ENCODE results near the gene CMKLR1.

CMKLR1 gene

DNA sequence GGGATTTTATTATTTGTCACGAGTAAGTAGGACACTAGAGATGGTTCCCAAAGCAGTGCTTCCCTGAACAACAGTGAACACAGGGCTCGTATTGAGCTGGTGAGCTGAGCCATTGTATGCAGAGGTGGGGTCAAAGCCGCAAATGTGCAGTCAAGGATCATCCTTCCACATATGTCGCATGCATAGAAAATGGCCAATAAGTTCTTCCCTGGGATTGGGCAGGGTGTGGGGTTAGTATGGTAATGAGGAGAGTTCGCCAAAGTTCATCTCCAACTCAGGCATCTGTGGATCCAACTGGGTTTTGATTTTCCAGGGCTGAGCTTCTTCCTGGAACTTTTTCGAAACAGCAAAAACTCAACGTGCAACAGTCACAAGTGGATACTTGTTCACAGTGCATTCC lies 86.6 kb downstream of the CMKLR1 start:
- no peak overlapping the region for H3K4me3 ChIP-seq (ENCODE audit: low read depth, low read length)
- TF ChIP-seq CTCF (IDR thresholded peaks at IDR 0.05; ENCODE audit: low read depth, low read length): no peak

DNA sequence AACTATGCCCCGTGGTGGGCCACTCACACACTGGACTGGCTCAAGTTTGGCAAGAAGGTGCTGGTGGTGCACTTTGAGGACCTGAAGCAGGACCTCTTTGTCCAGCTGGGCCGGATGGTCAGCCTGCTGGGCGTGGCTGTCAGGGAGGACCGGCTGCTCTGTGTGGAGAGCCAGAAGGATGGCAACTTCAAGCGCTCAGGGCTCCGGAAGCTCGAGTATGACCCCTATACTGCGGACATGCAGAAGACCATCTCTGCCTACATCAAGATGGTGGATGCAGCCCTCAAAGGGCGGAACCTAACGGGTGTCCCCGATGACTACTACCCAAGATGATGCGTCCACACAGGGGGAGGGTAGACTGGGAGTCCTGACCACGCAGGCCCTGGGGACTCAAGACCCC lies 91.1 kb downstream of the CMKLR1 start:
- no peak overlapping the region for H3K4me3 ChIP-seq (ENCODE audit: low read depth, low read length)
- TF ChIP-seq CTCF (IDR thresholded peaks at IDR 0.05; ENCODE audit: low read depth, low read length): no peak

DNA sequence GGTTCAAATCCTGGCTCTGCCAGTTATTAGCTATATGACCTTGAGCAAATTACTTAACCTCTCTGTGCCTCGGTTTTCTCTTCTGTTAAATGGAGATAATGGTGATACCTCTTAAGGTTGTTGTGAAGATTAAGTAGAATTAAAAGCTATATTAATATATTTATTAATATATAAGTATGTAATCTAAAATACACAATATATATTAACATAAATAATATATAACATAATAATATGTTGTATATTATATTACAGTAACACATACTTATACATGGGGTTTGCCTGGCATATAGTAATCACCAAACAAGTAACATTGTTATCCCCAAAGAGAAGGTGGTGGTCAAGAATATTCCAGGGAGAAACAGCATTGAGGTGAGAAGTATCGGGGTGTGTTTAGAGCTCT lies 92.0 kb downstream of the CMKLR1 start:
- TF ChIP-seq CTCF (IDR thresholded peaks at IDR 0.05; ENCODE audit: low read depth, low read length): no peak
- no peak overlapping the region for H3K4me3 ChIP-seq (ENCODE audit: low read depth, low read length)

- no peak for TF ChIP-seq CTCF (IDR thresholded peaks at IDR 0.05; ENCODE audit: low read depth, low read length)
These were observed 97.0 kb downstream of the CMKLR1 start for GRCh38 chr12:108241986-108242703.

DNA sequence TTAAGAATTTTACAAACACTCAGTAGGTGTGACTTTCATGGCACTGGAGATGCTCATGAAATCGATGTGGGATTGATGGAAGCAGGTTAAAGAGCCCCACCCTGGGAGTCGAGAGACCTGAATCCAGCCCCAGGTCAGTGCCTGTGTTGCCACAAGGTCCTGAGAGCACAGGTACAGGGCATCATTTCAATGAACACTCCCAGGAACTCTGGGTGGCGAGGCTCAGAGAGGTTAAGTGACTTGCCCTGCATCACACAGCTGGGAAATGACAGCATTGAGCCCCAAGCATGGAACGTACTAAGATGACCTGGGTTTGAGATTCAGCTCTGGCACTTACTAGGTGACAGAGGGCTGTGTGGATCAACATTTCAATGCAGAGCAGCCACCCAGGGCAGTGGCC lies 98.2 kb downstream of the CMKLR1 start:
- no peak overlapping the region for H3K4me3 ChIP-seq (ENCODE audit: low read depth, low read length)
- no peak for TF ChIP-seq CTCF (IDR thresholded peaks at IDR 0.05; ENCODE audit: low read depth, low read length)

More at GRCh38 chr12:108241986-108242703, 97.0 kb downstream of the CMKLR1 start:
- no peak overlapping the region for H3K4me3 ChIP-seq (ENCODE audit: low read depth, low read length)

DNA sequence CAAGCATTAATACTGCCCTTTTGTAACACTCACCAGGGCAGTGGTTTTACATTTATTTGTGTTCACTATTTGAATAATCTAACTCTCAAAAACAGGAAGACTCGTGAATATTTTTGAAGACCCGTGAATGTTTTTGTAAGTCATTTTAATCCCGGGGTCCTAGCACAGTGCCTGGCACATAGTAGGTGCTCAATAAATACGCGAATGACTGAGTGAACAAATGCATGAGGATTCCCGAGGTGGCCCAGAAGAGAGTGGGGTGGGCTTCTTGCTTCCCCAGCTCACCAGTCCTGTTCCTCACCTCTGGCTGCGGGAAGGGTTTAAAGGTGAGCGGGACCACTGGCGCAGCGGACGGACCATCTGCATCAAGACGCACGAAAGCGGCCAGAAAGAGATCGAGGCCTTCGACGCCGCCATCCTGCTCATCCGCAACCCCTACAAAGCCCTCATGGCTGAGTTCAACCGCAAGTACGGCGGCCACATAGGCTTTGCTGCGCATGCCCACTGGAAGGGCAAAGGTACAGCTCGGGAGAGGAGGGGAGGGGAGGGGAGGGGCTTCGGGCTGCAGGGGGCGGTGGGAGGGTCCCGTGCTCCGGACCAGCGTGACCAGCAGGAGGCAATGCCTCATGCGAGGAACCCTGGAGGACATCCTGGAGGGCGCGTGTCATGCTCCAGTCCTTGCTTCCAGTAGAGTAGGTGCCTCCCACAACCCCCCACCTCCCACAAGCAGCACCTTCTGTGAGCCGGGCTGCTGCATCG lies 98.9 kb downstream of the CMKLR1 start:
- H3K4me3 ChIP-seq (ENCODE audit: low read depth, low read length): no peak overlapping the region
- no peak for TF ChIP-seq CTCF (IDR thresholded peaks at IDR 0.05; ENCODE audit: low read depth, low read length)

GRCh38 chr12:108239378-108239777 lies 99.7 kb downstream of the CMKLR1 start:
- TF ChIP-seq CTCF (IDR thresholded peaks at IDR 0.05; ENCODE audit: low read depth, low read length): no peak

More at GRCh38 chr12:108239378-108239777, 99.7 kb downstream of the CMKLR1 start:
- no peak overlapping the region for H3K4me3 ChIP-seq (ENCODE audit: low read depth, low read length)
